ENCODE measurements around the gene MBD1. TPM values are rescaled to one million over a fixed set of nuclear protein-coding genes. Genes with fewer than 3 reads are reported as not detected.
"Not testable (repeated sequence)": the region's sequence is repeated elsewhere in the genome, so short reads cannot be mapped to it uniquely, and the experiment has no call there.

The MBD1 gene
- total and polyA plus RNA-seq, 2 donors, result 39.9 to 57.0 TPM

DNA sequence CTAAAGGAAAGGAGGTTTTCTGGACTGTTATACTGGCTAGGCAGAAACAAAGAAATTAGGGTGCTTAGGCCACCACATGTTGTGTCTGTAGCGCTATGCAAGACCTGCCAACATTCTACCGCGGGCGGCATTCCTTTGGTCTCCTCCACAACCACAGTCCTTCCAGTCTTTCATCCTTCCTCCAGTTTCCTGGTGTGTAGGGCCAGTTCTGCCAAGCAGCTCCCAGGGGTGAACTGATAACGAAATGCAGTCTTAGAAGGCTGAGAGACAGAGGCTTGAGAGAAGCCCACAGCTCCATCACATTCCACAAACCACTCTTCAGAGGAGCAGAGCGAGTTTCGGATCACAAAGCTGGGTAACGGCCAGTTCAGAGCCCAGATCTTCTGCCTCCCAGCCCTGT lies 25.6 kb upstream of the MBD1 start:
- Histone ChIP-seq H3K4me1 (ENCODE audit: insufficient read depth) (no peaks in the 10 kb centered on the region), H3K36me3 (ENCODE audit: insufficient read depth) (no peaks in the 10 kb centered on the region), H3K4me3 (ENCODE audit: low read depth, low read length) (no peak overlapping the region), H3K27ac (ENCODE audit: low read depth) (no peak overlapping the region)
- DNase-seq (ENCODE audit: extremely low spot score), result no peak
- WGBS, result 69% methylated on average over 8 of the region's 8 CpGs

DNA sequence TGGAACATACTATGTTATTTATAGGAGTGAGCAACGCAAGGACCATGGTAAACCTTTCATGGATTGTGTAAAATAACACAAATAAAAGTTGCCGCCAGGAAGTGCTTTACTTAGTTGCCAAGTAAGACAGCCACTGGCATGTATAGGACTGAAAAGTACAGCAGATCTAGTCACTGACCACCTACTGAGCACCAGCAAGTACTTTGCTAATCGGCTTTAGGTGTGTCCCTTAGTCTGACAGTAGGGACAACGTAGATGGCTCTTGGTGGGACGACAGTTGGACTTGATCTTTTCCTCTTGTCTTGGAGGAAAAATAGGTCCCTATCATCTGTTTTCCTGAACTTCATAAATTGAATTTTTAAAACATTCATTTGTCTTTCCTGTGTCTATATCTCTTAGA lies 19.8 kb upstream of the MBD1 start:
- H3K36me3 ChIP-seq (ENCODE audit: insufficient read depth), result no peaks in the 10 kb centered on the region
- no peak for DNase-seq (ENCODE audit: extremely low spot score)
- WGBS, result 53% methylated on average over 5 of the region's 5 CpGs

DNA sequence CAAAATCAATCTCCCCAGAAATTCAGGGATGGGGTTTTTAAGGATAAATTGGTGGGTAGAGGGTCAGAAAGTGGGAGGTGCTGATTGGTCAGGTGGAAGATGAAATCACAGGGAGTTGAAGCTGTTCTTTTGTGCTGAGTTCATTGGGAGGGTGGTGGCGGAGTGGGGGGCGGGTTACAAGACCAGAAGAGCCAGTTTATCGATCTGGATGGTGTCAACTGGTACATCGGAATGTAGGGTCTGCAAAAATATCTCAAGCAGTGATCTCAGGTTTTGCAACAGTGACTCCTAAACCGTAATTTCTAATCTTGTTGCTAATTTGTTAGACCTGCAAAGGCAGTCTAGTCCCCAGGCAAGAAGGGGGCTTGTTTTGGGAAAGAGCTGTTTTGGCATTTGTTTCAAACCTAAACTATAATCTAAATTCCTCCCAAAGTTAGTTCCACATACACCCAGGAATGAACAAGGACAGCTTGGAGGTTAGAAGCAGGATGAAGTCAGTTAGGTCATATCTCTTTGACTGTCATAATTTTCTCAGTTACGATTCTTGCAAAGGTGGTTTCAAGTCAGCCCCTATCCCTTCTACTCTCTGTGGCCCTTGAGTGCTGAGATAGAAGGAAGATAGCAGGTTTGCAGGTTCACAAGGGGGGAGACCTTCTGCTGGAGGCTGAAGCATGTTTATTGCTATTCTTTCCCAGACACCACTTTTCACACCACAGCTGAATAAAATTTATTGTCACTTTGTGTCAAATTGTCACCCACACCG lies 18.5 kb upstream of the MBD1 start:
- Histone ChIP-seq H3K36me3 (ENCODE audit: insufficient read depth) (no peaks in the 10 kb centered on the region), H3K4me1 (ENCODE audit: insufficient read depth) (no peaks in the 10 kb centered on the region), H3K4me3 (ENCODE audit: low read depth, low read length) (no peak overlapping the region), H3K27ac (ENCODE audit: low read depth) (no peak overlapping the region)
- whole genome bisulfite sequencing, result 64% methylated on average over 7 of the region's 7 CpGs
- DNase-seq (ENCODE audit: extremely low spot score), result no peak

More for the DNA sequence above, 19.8 kb upstream of the MBD1 start:
- Histone ChIP-seq H3K4me1 (ENCODE audit: insufficient read depth) (no peaks in the 10 kb centered on the region), H3K4me3 (ENCODE audit: low read depth, low read length) (no peak overlapping the region), H3K27ac (ENCODE audit: low read depth) (no peak overlapping the region)

- H3K27ac ChIP-seq (ENCODE audit: low read depth), result no peak overlapping the region
- peak overlapping the region; percentile 20 for H3K4me3 ChIP-seq (ENCODE audit: low read depth, low read length)
- DNase-seq (ENCODE audit: extremely low spot score), result no peak
- H3K4me1 ChIP-seq (ENCODE audit: insufficient read depth), result no peaks in the 10 kb centered on the region
- no peaks in the 10 kb centered on the region for H3K36me3 ChIP-seq (ENCODE audit: insufficient read depth)
- 20% methylated on average over 49 of the region's 49 CpGs for WGBS
Observed at GRCh38 chr18:50298443-50299284, 17.3 kb upstream of the MBD1 start.

DNA sequence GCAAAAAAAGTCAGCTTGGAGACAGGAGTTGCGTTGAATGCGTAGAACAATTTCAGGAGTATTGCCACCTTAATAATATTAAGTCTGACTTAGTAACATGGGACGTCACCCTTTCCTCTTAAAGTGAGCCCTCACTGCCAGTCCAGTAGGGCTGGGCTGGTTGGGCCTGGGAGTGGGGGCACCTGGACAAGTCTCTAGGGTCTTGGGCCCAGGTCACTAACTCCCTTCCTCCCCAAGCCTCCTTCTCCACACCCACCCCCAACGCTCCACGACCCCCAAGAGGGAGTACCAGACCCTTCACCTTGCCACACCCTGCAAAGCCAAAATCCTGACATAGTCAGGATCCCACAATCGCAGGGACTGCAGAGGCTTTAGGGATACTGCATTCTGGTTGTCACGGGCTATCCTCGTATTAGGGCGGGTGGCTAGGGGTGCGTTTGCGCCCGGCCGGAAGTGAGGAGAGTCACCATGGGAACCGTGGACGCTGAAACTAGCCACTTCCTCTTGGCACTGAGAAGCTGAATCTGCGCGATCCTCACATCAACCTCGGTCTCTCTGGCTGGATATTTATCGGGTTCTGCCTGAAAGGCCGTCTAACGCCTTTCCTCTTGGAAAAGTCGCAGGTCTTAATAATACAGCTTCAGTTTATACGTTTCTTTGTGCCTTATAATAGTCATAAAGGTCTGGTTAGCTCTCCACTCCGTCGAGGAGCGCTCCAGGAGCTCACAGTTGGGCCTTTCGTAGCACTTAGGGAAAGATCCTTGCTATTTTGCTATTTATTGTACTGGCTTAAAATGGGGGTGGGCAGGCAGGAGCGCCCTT lies 16.5 kb upstream of the MBD1 start:
- no peak overlapping the region for H3K27ac ChIP-seq (ENCODE audit: low read depth)
- no peaks in the 10 kb centered on the region for H3K4me1 ChIP-seq (ENCODE audit: insufficient read depth)
- DNase-seq (ENCODE audit: extremely low spot score), result peak; percentile 75
- H3K4me3 ChIP-seq (ENCODE audit: low read depth, low read length), result peak overlapping the region; percentile 8
- 10% methylated on average over 28 of the region's 28 CpGs for WGBS
- no peaks in the 10 kb centered on the region for H3K36me3 ChIP-seq (ENCODE audit: insufficient read depth)

DNA sequence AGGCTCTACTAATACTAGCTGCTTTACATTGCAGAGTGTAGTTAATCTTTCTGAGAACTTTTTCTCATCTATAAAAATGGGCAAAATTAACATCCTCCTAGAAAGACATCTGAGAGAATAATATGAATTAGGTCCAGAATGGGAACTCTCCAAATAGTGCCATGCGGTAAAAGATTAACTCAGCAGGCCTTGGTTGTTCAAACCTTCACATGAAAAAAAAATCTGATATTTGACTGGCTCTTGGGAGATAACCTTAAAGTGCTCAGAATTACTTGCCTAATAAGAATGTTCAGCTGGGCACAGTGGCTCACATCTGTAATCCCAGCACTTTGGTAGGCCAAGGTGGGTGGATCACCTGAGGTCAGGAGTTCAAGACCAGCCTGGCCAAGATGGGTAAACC lies 11.7 kb upstream of the MBD1 start:
- no peak for DNase-seq (ENCODE audit: extremely low spot score)
- Histone ChIP-seq H3K27ac (ENCODE audit: low read depth) (no peak overlapping the region), H3K4me1 (ENCODE audit: insufficient read depth) (no peaks in the 10 kb centered on the region), H3K36me3 (ENCODE audit: insufficient read depth) (no peaks in the 10 kb centered on the region), H3K4me3 (ENCODE audit: low read depth, low read length) (no peak overlapping the region)
- WGBS, result 86% methylated on average over 1 of the region's 1 CpG

DNA sequence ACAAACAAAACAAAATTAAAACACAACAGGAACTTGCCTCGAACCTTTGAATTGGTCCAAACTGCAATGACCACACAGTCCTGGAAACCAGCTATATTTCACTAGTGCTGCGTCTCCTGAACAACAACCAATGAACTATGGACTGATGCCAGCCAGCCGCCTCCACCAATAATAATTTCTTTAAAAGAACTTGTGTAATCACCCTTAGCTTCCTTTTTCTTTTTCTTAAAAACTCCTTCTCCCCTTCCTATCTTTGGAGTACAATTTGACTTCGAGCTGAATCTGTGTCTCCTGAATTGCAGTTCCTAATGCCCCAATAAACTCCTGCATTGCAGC lies 7.8 kb upstream of the MBD1 start:
- Histone ChIP-seq H3K4me3 (ENCODE audit: low read depth, low read length) (no peak overlapping the region), H3K27ac (ENCODE audit: low read depth) (no peak overlapping the region), H3K4me1 (ENCODE audit: insufficient read depth) (no peaks in the 10 kb centered on the region), H3K36me3 (ENCODE audit: insufficient read depth) (no peaks in the 10 kb centered on the region)
- WGBS, result 85% methylated on average over 4 of the region's 4 CpGs
- no peak for DNase-seq (ENCODE audit: extremely low spot score)

DNA sequence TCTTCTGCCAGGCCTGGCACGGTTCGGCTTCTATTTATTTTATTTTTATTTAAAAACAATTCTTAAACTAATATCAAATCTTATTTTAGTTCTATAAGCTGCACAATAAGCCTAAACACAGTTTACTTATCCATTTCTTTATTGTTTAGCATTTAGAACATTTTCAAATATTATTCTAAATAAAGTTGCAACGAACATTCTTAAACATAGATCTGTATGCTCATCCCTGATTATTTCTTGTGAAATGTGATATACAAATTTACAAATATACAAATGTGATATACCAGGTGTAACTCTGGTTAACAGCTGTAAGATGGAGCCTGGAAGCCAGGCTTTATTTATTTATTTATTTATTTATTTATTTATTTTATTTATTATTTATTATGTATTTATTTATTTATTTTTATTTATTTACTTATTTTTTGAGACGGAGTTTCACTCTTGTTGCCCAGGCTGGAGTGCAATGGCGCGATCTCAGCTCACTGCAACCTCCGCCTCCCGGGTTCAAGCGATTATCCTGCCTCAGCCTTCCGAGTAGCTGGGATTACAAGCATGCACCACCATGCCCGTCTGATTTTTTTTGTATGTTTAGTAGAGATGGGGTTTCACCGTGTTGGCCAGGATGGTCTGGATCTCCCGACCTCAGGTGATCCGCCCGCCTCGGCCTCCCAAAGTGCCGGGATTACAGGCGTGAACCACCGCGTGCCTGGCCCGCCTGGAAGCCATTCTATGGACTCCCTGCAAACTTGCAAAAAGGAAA lies 7.2 kb upstream of the MBD1 start:
- DNase-seq (ENCODE audit: extremely low spot score); H3K36me3 ChIP-seq (ENCODE audit: insufficient read depth); H3K27ac ChIP-seq (ENCODE audit: low read depth); H3K4me1 ChIP-seq (ENCODE audit: insufficient read depth): not testable (repeated sequence)
- peak overlapping the region; percentile 60 for H3K4me3 ChIP-seq (ENCODE audit: low read depth, low read length)
- 77% methylated on average over 21 of the region's 21 CpGs for WGBS

DNA sequence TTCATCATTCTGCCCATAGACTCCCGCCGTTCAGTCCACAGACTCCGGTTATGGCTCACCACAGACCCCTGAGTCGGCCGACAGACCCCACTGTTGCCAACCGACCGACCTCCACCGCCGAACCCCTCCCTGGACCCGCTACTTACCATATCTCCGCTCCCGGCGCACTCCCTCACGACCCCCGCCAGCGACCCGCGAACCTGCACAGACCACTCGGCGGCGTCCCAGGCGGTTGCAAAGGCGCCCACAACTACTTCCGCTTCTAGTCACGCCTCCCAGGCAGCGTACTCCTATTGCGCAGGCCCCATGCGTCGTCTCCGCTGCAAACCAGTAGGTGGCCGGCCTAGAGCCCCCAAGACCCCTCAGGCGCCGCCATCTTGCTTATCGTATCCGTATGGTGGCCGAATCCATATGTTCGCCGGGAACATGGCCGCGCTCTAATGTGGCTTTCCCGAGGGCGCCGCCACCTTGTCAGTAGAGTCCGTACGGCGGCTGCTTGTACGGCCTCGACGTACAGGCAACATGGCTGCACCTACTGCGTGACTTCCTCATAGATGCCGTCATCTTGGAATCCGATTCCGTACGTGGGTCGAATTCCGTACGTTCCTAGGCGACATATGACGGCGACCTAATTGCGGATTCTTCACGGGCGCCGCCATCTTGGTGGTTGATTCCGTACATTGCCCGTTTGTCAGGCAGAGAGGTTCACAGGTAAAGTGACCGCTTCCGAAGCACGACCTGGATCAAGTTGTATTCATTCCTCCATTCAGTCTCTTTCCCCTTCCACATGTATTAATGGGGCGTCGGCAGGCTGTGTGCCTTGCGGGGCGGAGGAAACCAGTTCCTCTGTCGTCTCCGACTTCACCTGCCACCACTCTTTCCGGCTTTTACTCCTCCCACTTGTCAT lies 6.4 kb upstream of the MBD1 start, which contains the start of gene CXXC1:
TSS of gene CXXC1 (minus strand) at position 252 of the 907 bp plus-strand sequence. CDS start at position 149, 103 bp downstream.
- Histone ChIP-seq H3K4me1 (ENCODE audit: insufficient read depth) (no peaks in the 10 kb centered on the region), H3K27ac (ENCODE audit: low read depth) (peak within 1 kb of the TSS; percentile 85), H3K4me3 (ENCODE audit: low read depth, low read length) (peak within 1 kb of the TSS; percentile 60), H3K36me3 (ENCODE audit: insufficient read depth) (no peaks in the 10 kb centered on the region)
- DNase-seq (ENCODE audit: extremely low spot score), result peak; percentile 98
- under 1% methylated on average over 76 of the region's 76 CpGs for WGBS

DNA sequence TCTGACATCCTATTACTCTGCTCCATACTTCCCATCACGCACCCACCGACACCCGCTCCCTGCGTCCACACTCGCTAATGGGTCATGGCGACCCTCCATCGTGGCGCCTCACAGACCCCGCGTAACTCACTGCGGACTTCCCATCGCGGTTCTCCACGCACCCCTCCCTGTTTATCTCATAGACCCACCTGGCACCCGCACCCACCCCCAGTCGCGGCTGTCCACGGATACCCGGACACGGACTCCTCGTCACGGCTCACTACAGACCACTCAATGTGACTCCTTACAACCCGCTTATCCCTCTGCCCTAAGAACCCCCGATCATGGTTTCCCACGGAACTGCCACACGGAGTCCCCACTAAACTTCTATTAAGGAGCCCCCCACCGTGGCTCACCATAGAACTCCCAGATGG lies 5.7 kb upstream of the MBD1 start:
- WGBS, result under 1% methylated on average over 27 of the region's 27 CpGs
- H3K4me1 ChIP-seq (ENCODE audit: insufficient read depth), result peaks cover under 1% of the 10 kb centered on the region
- no peak for DNase-seq (ENCODE audit: extremely low spot score)
- H3K27ac ChIP-seq (ENCODE audit: low read depth), result peak overlapping the region; percentile 85
- H3K4me3 ChIP-seq (ENCODE audit: low read depth, low read length), result peak overlapping the region; percentile 60
- no peaks in the 10 kb centered on the region for H3K36me3 ChIP-seq (ENCODE audit: insufficient read depth)

GRCh38 chr18:50286391-50287027 lies 5.2 kb upstream of the MBD1 start:
- H3K27ac ChIP-seq (ENCODE audit: low read depth), result peak overlapping the region; percentile 85
- H3K36me3 ChIP-seq (ENCODE audit: insufficient read depth), result no peaks in the 10 kb centered on the region
- peaks cover 2% of the 10 kb centered on the region for H3K4me1 ChIP-seq (ENCODE audit: insufficient read depth)
- peak overlapping the region; percentile 60 for H3K4me3 ChIP-seq (ENCODE audit: low read depth, low read length)
- 15% methylated on average over 23 of the region's 23 CpGs for WGBS
- no peak for DNase-seq (ENCODE audit: extremely low spot score)

Measured in urinary bladder (tissue), 4 donors.